GM19023 (cell line): ENCODE measurements around the gene COPB1.
"Not testable (repeated sequence)": the region's sequence is repeated elsewhere in the genome, so short reads cannot be mapped to it uniquely, and the experiment has no call there.

ENCODE experiments used
- ATAC-seq: cut with Tn5 transposase; IDR thresholded peaks from one replicate; pipeline ENCODE4 v1.9.1; 2021; ENCODE audit warnings: mild to moderate bottlenecking, moderate library complexity; ENCODE audit not compliant: unreplicated experiment

COPB1 gene, protein sequence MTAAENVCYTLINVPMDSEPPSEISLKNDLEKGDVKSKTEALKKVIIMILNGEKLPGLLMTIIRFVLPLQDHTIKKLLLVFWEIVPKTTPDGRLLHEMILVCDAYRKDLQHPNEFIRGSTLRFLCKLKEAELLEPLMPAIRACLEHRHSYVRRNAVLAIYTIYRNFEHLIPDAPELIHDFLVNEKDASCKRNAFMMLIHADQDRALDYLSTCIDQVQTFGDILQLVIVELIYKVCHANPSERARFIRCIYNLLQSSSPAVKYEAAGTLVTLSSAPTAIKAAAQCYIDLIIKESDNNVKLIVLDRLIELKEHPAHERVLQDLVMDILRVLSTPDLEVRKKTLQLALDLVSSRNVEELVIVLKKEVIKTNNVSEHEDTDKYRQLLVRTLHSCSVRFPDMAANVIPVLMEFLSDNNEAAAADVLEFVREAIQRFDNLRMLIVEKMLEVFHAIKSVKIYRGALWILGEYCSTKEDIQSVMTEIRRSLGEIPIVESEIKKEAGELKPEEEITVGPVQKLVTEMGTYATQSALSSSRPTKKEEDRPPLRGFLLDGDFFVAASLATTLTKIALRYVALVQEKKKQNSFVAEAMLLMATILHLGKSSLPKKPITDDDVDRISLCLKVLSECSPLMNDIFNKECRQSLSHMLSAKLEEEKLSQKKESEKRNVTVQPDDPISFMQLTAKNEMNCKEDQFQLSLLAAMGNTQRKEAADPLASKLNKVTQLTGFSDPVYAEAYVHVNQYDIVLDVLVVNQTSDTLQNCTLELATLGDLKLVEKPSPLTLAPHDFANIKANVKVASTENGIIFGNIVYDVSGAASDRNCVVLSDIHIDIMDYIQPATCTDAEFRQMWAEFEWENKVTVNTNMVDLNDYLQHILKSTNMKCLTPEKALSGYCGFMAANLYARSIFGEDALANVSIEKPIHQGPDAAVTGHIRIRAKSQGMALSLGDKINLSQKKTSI

GRCh38 chr11:14499560-14500180 is at the start of gene COPB1:
Gene COPB1 (minus strand): TSS chr11:14499811. CDS start chr11:14498928, 883 bp downstream.
- ATAC-seq = peak; percentile 92

GRCh38 chr11:14547440-14547839 is 47.8 kb upstream of the COPB1 start:
- ATAC-seq = no peak

GRCh38 chr11:14546672-14547071 is 47.1 kb upstream of the COPB1 start:
- no peak for ATAC-seq

- ATAC-seq = peak; percentile 69
Observed at GRCh38 chr11:14544611-14545010, 45.0 kb upstream of the COPB1 start.

GRCh38 chr11:14543260-14543659 is 43.6 kb upstream of the COPB1 start:
- ATAC-seq = no peak

GRCh38 chr11:14542324-14542723 is 42.7 kb upstream of the COPB1 start:
- ATAC-seq = no peak

DNA sequence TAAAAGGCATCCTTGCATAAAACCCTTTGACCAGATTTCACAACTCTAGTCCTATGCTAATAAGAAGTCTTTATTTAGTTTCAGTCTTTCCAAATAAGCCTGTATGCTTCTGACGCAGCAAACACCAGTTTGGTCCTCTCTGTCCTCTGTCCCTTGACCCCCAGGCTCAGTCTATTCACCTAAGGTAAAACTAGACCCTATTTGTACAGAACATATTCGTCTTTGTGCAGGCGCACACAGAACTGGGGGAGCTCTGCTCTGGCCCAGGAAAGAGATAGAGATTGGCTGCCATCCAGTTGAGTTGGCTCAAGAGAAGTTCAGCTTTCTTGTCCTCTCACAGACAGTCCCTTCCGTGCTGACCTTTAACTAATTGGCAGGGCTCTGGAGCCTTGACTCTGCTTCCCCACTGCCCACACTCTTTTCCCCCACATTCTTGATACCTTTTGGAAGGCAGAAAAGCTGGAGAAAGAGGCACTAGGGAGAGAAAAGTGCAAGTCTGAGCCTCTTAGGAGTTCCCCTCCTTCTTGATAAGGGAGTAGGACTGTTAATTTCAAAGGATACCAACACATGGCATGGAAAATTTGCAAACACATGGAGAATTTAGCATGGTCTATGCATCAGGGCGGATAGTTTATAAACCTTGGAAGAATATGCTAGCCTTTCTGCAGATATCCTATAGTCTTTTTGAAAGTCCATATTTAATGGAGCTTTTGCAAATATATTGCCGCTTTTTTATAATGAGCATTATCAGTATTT is 41.8 kb upstream of the COPB1 start:
- no peak for ATAC-seq

DNA sequence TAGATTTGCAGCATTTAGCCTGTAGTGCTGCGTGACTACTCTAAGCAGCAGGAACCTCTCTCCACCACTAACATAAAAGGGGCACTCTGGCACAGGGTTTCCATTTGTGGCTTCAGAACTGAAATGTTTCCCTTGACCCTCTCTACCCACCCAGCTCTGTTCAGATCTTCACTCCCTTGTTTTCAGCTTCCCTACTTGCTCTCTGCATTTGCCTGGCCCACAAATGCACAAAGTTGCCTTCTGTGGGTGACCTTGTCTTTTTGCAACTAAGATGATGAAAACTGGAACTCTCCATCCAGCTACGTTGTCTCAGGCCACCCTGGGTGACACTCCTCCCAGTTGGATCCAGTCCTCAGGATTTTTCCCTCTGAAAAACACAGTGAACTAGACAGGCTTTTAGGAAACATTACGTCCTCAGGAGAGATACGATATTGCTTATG is 40.4 kb upstream of the COPB1 start:
- ATAC-seq = no peak

DNA sequence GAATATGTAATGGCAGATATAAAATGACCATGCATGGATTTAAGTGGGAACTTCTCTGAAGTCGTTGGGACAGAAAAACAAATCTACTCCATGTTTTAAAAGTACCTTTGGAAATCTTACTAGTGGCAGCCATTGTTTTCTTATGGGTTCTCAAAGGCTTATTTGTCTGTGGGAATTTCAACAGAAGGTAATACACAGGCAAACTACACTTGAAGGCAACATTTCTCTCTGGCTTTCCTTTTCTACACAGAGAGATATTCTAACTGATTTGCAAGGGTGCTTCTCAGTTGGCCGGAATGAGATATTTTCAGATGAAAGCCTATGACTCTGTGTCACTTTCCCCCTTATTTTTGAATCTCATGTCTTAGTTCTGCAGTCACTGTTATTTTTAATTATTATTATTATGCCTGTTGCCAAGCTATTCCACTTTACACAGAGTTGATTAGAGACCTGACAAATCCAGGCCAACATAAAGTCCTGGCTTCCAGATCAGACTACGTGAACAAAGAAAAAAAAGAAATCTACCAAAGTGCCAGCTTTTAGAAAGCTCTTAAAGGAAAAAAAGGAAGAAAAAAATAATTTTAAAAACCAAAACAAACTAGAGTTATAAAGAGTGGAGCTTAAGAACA is 39.4 kb upstream of the COPB1 start:
- ATAC-seq = no peak

DNA sequence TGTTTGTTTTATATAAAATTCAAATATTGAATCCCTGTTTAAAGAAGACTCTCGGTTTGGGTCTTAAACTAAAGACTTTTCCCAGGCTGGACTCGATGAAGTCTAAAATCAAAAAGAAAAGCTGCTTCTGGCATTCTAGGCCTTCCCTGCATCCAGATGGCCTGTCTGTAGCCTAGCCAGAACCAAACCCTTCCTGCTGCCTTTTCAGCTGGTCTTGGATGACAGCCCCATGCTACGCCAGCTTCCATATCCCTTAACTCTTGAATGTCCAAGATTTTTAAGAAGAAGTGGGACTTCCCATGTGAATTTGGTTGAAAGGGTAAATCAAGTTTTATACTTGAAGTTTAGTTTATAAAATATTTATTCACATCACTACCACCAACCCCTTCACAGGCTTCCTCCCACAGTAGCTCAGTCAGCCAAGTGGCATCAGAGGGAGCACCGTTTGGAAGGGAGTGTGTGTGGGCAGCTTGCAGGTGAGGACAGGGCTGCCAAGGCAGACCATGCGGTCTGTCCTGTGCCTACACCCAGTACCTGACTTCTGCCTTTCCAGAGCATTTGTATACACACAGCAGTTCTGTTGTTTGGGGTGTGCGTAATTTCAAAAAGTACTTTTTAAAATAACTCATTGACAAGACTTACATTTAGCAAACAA is 38.8 kb upstream of the COPB1 start:
- no peak for ATAC-seq

DNA sequence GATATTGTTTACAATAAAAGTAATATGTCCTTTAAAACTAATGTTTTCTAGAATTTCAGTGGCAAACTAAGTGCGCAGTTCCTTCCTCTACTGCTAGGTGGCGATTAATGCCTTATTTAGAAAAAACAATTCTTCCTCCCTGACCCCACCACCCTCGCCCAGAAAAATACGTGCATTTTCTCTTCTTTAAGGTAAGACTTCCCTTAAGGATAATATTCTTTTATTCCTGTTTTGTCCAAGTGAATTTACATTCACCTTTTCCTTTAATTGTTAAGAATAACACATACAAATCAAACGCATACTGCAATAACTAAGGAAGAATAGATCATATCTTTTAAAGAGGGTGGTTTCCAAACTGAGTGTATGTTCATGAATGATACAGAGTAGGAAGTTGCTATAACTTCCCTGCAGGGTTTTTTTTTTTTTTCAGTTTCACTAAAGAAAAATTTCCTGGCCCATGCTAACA is 37.6 kb upstream of the COPB1 start:
- ATAC-seq = peak; percentile 67

DNA sequence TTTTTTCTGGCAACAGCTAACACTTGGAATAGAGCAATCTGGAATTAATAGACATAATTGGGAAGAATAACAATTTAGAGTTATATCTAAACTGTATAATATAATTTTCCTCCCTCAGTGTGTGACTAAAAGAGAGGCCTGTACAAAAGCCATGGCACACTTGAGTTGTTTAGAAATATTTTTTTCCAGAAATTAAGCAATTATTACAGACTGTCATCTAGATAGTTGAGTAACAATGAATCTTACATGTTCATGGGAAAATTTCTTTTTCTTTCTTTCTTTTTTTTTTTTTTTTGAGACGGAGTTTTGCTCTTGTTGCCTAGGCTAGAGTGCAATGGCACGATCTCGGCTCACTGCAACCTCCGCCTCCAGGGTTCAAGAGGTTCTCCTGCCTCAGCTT is 35.6 kb upstream of the COPB1 start:
- not testable (repeated sequence) for ATAC-seq

DNA sequence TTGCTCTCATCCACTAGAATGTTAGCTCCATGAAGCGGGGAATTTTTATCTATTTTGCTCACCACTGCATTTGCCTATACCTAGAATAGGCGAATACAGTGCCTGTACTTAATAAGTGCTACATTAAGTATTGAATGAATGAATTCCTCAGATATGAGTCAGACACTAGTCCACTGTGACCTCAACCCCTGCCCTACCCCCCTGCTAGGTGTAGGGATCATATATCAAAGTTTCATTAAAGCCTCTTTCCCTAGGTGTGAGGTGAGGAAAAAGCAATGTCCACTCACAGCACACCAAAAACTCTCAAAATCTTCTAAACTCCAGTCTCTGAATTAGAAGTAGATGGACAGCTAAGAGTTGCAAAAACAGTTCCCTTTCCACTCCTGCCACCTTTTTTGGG is 30.3 kb upstream of the COPB1 start:
- no peak for ATAC-seq

- ATAC-seq = no peak
Observed at GRCh38 chr11:14529321-14529720, 29.7 kb upstream of the COPB1 start.

- no peak for ATAC-seq
Observed at GRCh38 chr11:14522801-14523200, 23.2 kb upstream of the COPB1 start.

DNA sequence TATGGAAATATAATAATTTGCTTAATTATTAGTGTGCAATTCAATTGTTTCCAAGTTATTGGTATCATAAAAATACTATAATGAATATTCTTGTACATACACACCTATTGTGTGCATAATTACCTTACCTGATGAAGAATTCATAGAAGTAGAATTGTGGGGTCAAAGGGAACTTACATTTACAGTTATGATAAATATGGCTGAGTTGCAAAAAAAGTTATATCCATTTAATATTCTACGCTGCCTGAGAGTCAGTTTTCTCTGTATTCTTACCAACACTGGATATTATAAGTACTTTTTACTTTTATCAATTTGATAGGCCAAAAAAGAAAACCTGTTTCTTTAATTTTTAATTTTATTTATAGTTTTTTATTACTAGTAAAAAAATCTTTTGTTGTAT is 22.6 kb upstream of the COPB1 start:
- no peak for ATAC-seq

DNA sequence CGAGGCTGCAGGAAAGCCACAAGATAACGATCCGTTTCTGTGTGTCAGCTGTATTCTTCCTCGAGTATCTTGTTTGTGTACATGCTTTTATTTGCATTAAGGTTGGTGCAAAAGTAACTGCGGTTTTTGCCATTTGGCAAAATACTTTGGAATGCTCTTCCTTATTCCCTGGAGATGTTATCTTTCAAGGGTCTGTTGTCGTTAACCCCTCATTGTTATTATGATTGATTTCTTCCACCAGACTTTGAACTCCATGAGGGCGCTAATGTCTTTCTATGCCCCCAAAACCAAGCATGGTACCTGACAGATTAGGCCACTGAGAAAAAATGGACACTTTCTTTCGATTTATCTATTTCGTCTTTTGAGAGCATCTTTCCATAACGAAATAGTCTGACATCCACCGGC is 21.1 kb upstream of the COPB1 start:
- no peak for ATAC-seq

DNA sequence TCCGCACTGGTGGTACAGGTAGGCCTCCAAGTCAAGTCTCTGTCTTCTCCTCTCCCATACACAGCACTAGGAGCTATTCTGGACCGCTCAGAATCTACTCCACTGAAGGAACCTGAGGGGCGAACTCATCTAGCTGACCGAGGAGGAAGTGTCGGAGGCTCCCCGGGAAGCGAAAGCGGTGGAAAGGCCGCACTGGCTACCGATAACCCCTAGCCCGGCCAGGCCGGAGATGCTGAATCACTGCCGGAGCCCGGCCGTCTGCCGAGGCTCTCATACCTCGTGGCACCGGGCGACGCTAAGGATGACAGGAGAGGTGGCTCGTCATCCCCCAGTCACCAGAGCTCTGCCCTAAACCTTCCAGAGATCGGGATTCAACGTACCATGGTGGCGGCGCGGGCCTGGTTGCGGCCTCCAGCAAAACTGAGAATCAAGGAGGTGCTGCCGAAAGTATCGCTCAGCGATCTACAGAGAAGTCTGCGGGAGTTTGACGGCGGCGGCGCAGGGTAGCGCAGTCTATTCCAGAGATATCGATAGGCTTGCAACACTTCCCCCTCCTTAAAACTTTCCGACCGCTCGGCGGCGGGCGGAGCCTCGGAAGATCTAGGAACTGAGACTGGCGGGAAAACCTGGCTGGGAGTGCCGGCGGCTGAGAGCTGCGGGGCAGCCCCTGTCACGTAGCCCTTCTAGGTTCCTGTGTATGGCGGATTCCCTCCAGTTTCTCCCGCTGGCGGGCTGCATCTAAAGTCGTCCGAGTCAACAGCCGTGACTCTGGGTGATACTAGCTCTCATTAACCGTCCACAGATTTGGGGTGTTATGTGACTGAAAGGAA is 20.5 kb upstream of the COPB1 start, which contains the start of gene PSMA1:
Gene PSMA1 (minus strand): TSS at position 470 of the 830 bp plus-strand sequence. CDS start 87 bp downstream, at position 383.
- peak; percentile 95 for ATAC-seq

GRCh38 chr11:14519597-14519916 is 19.9 kb upstream of the COPB1 start:
- no peak for ATAC-seq
